Measurements from ENCODE around the gene IER2. TPM values are rescaled to one million over a fixed set of nuclear protein-coding genes. Genes with fewer than 3 reads are reported as not detected.

Gene IER2
- total and polyA plus RNA-seq, 2 of the 8 experiments (the other 6 are each of a cell fraction or from before 2014, with no cell fraction given): 84.5 to 138 TPM

GRCh38 chr19:13134626-13135025 lies 15.6 kb upstream of the IER2 start:
- H2BK15ac ChIP-seq (ENCODE audit: low read length): no peak overlapping the region
- POLR2A ChIA-PET (ENCODE audit: partially characterized antibody): interaction anchor here (0.9 to 14.8 kb wide), 6 partner anchors 11 to 39 kb away, joined by 3 to 228 read pairs (median 6); partner anchors contain the start of genes IER2, NACC1, STX10 and TRMT1
- H3K23me2 ChIP-seq (ENCODE audit: low read depth, low read length): no peaks in the 10 kb centered on the region; the same call in 1 of the 2 replicates
- H2BK12ac ChIP-seq (ENCODE audit: low read depth, low read length): no peak overlapping the region
- no peak overlapping the region for H3K4me2 ChIP-seq (ENCODE audit: insufficient read depth in 1 of 2, low read depth in 2 of 2, low read length in 2 of 2)
- H3K9ac ChIP-seq (replicated peaks in 1 of 4; ENCODE audit: extremely low read depth in 1 of 4, low read depth in 3 of 4, low read length in 3 of 4): no peak overlapping the region; a peak in 1 of 7 replicates
- peaks cover 7 to 58% (median 36%) of the 10 kb centered on the region in 4 experiments for H3K36me3 ChIP-seq (ENCODE audit: control insufficient read depth in 2 of 4, insufficient read depth in 4 of 4, low read length in 3 of 4)
- peaks cover 37 to 52% of the 10 kb centered on the region in 2 experiments for H4K20me1 ChIP-seq (replicated peaks in 1 of 2; ENCODE audit: control insufficient read depth in 1 of 2, insufficient read depth in 2 of 2, low read length in 2 of 2)
- TF ChIP-seq CTBP2 (IDR thresholded peaks at IDR 0.05; ENCODE audit: borderline replicate concordance, insufficient read depth, insufficient read length, low read length) (no peak), YY1 (IDR thresholded peaks at IDR 0.05; ENCODE audit: low read depth, low read length) (no peak), TEAD4 (IDR thresholded peaks at IDR 0.05; ENCODE audit: low read depth, low read length) (no peak), SP2 (IDR thresholded peaks at IDR 0.05; ENCODE audit: low read length) (no peak), RNF2 (IDR thresholded peaks at IDR 0.05; ENCODE audit: borderline replicate concordance, low read depth, low read length, missing control alignments, poor library complexity, severe bottlenecking) (no peak)
- H3K56ac ChIP-seq (replicated peaks; ENCODE audit: insufficient read length, low read depth, low read length): no peak overlapping the region
- H3K4me1 ChIP-seq (replicated peaks in 1 of 4; ENCODE audit: control insufficient read depth in 3 of 4, insufficient read depth in 4 of 4, low read length in 3 of 4): peaks cover 0 to 8% (median 2%) of the 10 kb centered on the region in 4 experiments; a peak in 3 of 7 replicates
- DNase-seq (ENCODE audit: low read depth in 1 of 2, low spot score in 2 of 2): no peak
- no peak overlapping the region for H3K4me3 ChIP-seq (ENCODE audit: extremely low read depth in 1 of 4, insufficient read depth in 2 of 4, low read depth in 3 of 4, low read length in 4 of 4)
- H2BK5ac ChIP-seq (ENCODE audit: low read depth, low read length): no peak overlapping the region
- H2AK5ac ChIP-seq (ENCODE audit: low read depth, low read length): no peak overlapping the region
- no peak overlapping the region for H4K8ac ChIP-seq (ENCODE audit: extremely low read depth, insufficient read depth, low read length)
- no peak overlapping the region for H3K4ac ChIP-seq (replicated peaks; ENCODE audit: insufficient read length, low read depth, low read length)
- 91% methylated on average over 3 of the region's 3 CpGs; no CpG with 5 or more reads in 1 of the 2 experiments for WGBS, 2 experiments (ENCODE audit: extremely low coverage in 1 of 2, insufficient coverage in 1 of 2, insufficient read length in 1 of 2, insufficient replicate concordance in 2 of 2, low coverage in 1 of 2, low lambda C conversion rate in 2 of 2, missing lambda C conversion rate in 1 of 2)
- no peak overlapping the region for H3K23ac ChIP-seq (ENCODE audit: insufficient read length)
- H3K9me3 ChIP-seq (ENCODE audit: insufficient read depth in 2 of 2, low read depth in 1 of 2, low read length in 1 of 2): no peaks in the 10 kb centered on the region
- CTCF ChIA-PET (ENCODE audit: partially characterized antibody): interaction anchor here (1.0 to 1.1 kb wide), 2 partner anchors 15 to 33 kb away, joined by 3 read pairs; partner anchors contain the start of genes IER2 and STX10
- no peak overlapping the region for H3K27ac ChIP-seq (ENCODE audit: low read depth, low read length)
- H3K18ac ChIP-seq (ENCODE audit: extremely low read depth, low read length): no peak overlapping the region
- peaks cover 7 to 52% of the 10 kb centered on the region in 2 experiments; a peak in 3 of 4 replicates for H3K79me2 ChIP-seq (ENCODE audit: control insufficient read depth in 1 of 2, insufficient read depth in 2 of 2, low read length in 2 of 2)
- H2AFZ ChIP-seq (ENCODE audit: low read length): no peak overlapping the region
- no peak overlapping the region for H3K14ac ChIP-seq (ENCODE audit: insufficient read length)
- no peak overlapping the region for H4K5ac ChIP-seq (ENCODE audit: insufficient read length, low read depth, low read length)
- H4K91ac ChIP-seq (replicated peaks; ENCODE audit: insufficient read length, low read length): no peak overlapping the region
- H3K79me1 ChIP-seq (ENCODE audit: low read depth, low read length): peaks cover 30% of the 10 kb centered on the region
- H2BK20ac ChIP-seq (ENCODE audit: low read length): no peak overlapping the region
- no peaks in the 10 kb centered on the region for H3K27me3 ChIP-seq (replicated peaks in 1 of 4; ENCODE audit: control insufficient read depth in 3 of 4, extremely low read depth in 1 of 4, insufficient read depth in 3 of 4, low read length in 3 of 4)
- no peak for FAIRE-seq
- H2BK120ac ChIP-seq (replicated peaks; ENCODE audit: low read depth, low read length): no peak overlapping the region

Data from H1 (cell line).